Right atrium auricular region (tissue), 2 donors: ENCODE data around the gene C20orf204. TPM values are rescaled to one million over a fixed set of nuclear protein-coding genes. Genes with fewer than 3 reads are reported as not detected.

Experiments used
- DNase-seq: peaks from one replicate; pipeline ENCODE4 v3.0.0-alpha.2; 2019; ENCODE audit warnings: low spot score
- H3K27ac ChIP-seq, 2 donors: fragments of 200-600 bp; sonication (generic); 1 replicate in 1 of 2; 2 replicates in 1 of 2; pipeline ENCODE4 v1.5.1; 2016 to 2019
- H3K27me3 ChIP-seq, 2 donors: fragments of 200-600 bp; sonication (generic); one replicate each; pipeline versions ENCODE4 v1.5.1 to v1.6.0; 2017 to 2019
- H3K36me3 ChIP-seq: fragments of 200-600 bp; sonication (generic); one replicate; pipeline ENCODE4 v1.5.1; 2016
- H3K4me1 ChIP-seq, 2 donors: fragments of 200-600 bp; sonication (generic); one replicate each; pipeline versions ENCODE4 v1.5.1 to v1.6.0; 2017 to 2019
- H3K4me3 ChIP-seq, 2 donors: fragments of 200-600 bp; sonication (generic); 1 replicate in 1 of 2; 2 replicates in 1 of 2; pipeline ENCODE4 v1.5.1; 2017 to 2019; ENCODE audit warnings: mild to moderate bottlenecking in 1 of 2, moderate library complexity in 1 of 2
- H3K9me3 ChIP-seq, 2 donors: fragments of 200-600 bp; sonication (generic); one replicate each; pipeline ENCODE4 v1.5.1; 2019
- total RNA-seq, 2 donors: library from RNA; depleted of rRNA; stranded (reverse); fragments of >200 nt; gene quantifications; one replicate each; pipeline ENCODE4 v1.1.0, GENCODE V29; 2016
- TF ChIP-seq, protein P1 (sequence below), 2 donors: fragments of 200-600 bp; sonication (generic); IDR thresholded peaks; one replicate each; pipeline ENCODE4 v1.5.1; 2019; ENCODE audit warnings: antibody characterized with exemption in 2 of 2

The C20orf204 gene
- total RNA-seq, 2 donors from 2014 or later: 0.07 to 0.35 TPM

DNA sequence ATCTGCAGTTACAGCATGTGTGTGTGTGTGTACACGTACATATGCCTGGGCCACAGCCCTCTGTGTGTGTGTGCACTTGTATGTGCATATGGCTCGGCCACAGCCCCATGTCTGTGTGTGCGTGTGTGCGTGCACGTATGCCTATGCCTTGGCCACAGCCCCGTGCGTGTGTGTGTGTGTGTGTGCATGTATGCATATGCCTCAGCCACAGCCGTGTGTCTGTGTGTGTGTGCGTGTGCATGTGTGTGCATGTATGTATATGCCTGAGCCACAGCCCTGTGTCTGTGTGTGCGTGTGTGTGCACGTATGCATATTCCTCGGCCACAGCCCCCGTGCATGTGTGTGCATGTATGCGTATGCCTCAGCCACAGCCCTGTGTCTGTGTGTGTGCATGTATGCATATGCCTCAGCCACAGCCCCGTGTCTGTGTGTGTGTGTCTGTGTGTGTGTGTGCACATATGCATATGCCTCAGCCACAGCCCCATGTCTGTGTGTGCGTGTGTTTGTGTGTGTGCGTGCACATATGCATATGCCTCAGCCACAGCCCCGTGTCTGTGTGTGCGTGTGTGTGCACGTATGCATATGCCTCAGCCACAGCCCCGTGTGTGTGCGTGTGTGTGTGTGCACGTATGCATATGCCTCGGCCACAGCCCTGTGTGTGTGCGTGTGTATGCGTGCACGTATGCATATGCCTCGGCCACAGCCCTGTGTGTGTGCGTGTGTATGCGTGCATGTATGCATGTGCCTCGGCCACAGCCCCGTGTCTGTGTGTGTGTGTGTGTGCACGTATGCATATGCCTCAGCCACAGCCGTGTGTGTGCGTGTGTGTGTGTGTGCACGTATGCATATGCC is 14.6 kb upstream of the C20orf204 start:
- no peak for DNase-seq
- Histone ChIP-seq H3K36me3 (peaks cover 87% of the 10 kb centered on the region), H3K27me3 (no peaks in the 10 kb centered on the region), H3K27ac (no peak overlapping the region), H3K9me3 (no peaks in the 10 kb centered on the region), H3K4me3 (no peak overlapping the region), H3K4me1 (no peaks in the 10 kb centered on the region)
- TF ChIP-seq, protein P1, sequence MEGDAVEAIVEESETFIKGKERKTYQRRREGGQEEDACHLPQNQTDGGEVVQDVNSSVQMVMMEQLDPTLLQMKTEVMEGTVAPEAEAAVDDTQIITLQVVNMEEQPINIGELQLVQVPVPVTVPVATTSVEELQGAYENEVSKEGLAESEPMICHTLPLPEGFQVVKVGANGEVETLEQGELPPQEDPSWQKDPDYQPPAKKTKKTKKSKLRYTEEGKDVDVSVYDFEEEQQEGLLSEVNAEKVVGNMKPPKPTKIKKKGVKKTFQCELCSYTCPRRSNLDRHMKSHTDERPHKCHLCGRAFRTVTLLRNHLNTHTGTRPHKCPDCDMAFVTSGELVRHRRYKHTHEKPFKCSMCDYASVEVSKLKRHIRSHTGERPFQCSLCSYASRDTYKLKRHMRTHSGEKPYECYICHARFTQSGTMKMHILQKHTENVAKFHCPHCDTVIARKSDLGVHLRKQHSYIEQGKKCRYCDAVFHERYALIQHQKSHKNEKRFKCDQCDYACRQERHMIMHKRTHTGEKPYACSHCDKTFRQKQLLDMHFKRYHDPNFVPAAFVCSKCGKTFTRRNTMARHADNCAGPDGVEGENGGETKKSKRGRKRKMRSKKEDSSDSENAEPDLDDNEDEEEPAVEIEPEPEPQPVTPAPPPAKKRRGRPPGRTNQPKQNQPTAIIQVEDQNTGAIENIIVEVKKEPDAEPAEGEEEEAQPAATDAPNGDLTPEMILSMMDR (IDR thresholded peaks at IDR 0.05): no peak

DNA sequence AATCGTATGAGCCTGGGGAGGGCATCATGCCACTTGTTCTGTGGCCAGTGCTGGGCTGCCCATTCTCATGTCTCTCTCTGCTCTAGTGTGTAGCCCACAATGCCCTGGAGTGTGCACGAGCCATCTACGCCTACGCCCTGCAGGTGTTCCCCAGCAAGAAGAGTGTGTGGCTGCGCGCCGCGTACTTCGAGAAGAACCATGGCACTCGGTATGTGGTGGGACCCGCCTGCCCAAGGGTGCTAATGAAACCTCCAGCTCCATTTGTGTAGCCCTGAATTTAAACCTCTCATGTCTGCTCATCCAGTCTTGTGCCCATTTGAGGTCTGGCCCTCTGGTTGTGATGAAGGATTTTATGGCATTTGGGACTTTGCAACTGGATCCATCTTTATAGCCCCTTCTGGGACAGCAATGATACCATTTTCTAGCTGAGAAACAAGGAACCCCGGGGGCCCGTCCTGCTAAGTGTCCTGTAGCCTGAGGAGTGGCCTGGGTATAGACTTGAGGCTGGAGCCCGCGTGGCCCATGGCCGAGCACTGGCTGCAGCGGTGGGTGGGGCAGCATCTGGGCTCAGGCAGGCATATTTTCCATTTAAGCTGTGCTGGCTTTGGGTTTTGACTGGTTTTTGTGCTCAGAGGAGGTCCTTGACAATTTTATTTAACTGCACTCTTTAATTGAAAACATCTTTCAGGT is 13.2 kb upstream of the C20orf204 start:
- TF ChIP-seq, protein P1 (IDR thresholded peaks at IDR 0.05): no peak
- no peaks in the 10 kb centered on the region for H3K9me3 ChIP-seq
- H3K27me3 ChIP-seq: no peaks in the 10 kb centered on the region
- no peak overlapping the region for H3K27ac ChIP-seq
- no peak for DNase-seq
- no peak overlapping the region for H3K4me3 ChIP-seq
- H3K4me1 ChIP-seq: no peaks in the 10 kb centered on the region
- H3K36me3 ChIP-seq: peaks cover 87% of the 10 kb centered on the region

DNA sequence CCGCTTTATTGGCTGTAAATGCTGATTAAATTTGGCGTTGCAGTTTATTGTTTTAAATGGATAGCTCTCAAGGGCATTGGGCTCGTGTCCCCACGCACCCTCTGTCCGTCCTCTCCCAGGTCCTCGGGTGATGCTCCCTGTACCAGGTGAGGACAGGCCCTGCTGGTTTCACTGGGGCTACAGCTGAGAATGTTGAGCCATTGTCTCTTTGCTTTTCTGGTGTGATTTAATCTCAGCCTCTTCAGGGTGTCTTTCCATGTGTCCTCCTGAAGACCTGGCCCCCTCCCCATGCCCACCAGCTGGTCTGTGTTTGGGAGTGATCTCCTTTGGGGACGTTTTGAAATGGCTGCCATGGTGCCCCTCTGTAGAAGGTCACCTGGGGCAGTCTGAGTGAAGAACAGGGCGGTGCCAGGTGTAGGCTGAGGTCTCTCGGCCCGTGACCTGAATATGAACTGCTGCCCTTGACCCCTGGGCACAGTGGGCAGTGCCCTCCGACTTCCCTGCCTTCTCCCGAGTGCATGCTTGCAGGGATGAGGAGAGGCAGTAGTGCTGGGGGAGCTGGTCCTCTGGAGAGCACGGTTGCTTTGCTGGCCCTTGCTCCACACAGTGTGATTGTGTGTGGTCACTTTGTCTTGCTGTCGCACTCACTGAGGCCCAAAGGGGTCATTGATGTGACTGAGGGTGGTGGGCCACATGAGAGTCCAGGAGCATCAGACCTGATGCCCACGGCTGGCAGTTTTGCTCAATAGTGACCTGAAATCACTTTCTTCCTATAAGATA is 12.4 kb upstream of the C20orf204 start:
- TF ChIP-seq, protein P1 (IDR thresholded peaks at IDR 0.05): no peak
- Histone ChIP-seq H3K4me1 (no peaks in the 10 kb centered on the region), H3K27ac (no peak overlapping the region), H3K27me3 (no peaks in the 10 kb centered on the region), H3K9me3 (no peaks in the 10 kb centered on the region), H3K4me3 (no peak overlapping the region), H3K36me3 (peaks cover 89% of the 10 kb centered on the region)
- no peak for DNase-seq

DNA sequence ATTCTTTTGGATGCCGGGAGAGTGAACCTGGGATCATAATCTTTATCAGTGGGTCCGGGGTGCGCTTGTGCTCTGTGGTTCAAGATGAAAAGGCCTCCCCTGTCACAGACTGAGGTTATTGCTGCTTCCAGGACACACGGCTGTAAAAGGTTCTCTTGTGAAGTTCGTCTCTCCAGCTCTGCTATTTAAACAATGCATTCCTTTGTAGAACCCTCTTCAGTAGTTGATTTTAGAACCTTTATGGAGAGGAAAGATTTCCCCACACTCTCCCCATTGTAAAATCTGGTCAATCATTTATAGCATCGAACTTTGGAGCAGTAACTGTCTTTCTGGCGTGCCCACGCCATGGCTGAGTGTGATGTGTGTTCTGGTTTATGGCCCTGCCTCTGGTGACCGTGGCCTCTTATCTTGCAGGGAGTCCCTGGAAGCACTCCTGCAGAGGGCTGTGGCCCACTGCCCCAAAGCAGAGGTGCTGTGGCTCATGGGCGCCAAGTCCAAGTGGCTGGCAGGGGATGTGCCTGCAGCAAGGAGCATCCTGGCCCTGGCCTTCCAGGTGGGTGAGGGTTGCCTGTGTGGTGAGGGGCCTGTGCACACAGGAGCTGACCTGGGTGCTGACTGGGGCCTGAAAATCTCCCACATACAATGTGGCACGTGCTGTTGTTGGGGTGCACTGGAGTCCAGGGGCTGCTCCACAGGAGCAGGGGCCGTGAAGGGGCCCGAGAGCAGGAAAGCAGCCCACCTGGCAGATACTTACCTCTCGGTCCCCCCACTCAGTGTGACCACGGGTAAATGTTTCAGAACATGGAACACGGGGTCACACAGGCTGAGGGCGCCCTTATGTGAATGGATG is 11.6 kb upstream of the C20orf204 start:
- Histone ChIP-seq H3K4me1 (no peaks in the 10 kb centered on the region), H3K9me3 (no peaks in the 10 kb centered on the region), H3K27ac (no peak overlapping the region), H3K4me3 (no peak overlapping the region), H3K27me3 (no peaks in the 10 kb centered on the region), H3K36me3 (peaks cover 89% of the 10 kb centered on the region)
- TF ChIP-seq, protein P1 (IDR thresholded peaks at IDR 0.05): no peak
- no peak for DNase-seq
